ENCODE measurements around the gene ADAMTS6.
"Not testable (repeated sequence)": the region's sequence is repeated elsewhere in the genome, so short reads cannot be mapped to it uniquely, and the experiment has no call there.

The ADAMTS6 gene

GRCh38 chr5:65474130-65474711 lies 7.5 kb downstream of the ADAMTS6 start:
- DNase-seq, result no peak

- no peak for DNase-seq
Observed at GRCh38 chr5:65468633-65469032, 13.1 kb downstream of the ADAMTS6 start.

DNA sequence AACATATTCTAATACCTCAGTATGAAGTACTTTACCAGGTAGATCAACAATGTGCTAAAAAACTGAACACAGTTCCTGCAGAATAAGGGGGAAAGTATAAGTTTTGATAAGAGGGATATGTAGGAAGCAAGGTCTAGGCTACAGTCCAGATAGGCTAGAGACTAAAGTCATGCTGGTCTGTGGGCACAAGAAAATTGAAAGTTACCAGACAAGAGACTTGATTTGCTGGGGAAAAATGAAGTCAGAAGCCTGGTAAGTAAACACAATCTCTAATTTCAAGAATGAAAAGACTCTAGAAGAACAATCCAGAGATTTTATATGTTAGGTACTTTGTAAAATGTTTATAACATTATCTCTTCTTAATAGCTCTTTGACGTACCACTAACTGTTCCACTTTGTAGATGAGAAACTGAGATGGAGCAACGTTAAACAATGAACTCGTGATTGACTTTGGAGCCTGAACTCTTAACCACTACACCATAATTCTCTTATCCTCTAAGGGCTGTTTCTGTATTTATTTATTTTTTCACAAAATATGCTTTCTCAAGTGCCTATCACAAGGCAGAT lies 19.5 kb downstream of the ADAMTS6 start:
- no peak for DNase-seq

DNA sequence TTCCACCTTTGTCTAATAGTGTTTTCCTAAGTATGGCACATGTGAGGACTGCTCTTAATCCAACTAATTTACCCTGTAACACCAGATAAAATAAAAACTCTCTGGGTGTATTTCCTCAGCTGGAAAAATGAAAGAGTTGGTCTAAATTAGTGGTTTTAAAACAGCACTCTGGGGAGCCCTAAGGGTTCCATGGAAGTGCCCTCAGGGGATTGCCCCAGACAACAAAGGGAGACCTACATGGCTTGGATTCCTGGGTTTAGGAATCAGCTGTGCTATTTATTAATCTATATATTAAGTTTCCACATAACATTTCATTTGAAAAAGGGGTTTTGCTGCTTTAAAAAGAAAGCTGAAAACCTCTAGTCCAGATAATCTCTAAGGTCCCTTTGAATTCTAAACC lies 20.2 kb downstream of the ADAMTS6 start:
- DNase-seq, result no peak

- DNase-seq, result no peak
Observed at GRCh38 chr5:65459995-65460394, 21.7 kb downstream of the ADAMTS6 start.

GRCh38 chr5:65455064-65455463 lies 26.7 kb downstream of the ADAMTS6 start:
- no peak for DNase-seq

- DNase-seq, result no peak
Observed at GRCh38 chr5:65451436-65451835, 30.3 kb downstream of the ADAMTS6 start.

GRCh38 chr5:65446682-65447081 lies 35.0 kb downstream of the ADAMTS6 start:
- no peak for DNase-seq

DNA sequence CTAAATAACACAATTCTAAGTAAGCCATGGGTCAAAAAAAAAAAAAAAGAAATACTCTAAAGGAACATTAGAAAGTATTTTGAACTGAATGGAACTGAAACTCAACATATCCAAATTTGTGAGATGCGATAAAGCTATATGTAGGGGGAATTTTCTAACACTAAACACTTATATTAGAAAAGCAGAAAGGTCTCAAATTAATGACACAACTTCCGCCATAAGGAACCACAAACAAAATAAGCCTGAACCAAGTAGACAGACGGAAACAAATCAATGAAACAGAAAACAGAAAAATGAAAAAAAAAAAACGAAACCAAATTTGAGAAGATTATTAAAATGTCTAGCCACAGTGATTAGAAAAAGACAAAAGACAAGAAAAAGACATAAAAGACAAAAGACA lies 39.9 kb downstream of the ADAMTS6 start:
- no peak for DNase-seq

- no peak for DNase-seq
Observed at GRCh38 chr5:65440456-65440855, 41.3 kb downstream of the ADAMTS6 start.

DNA sequence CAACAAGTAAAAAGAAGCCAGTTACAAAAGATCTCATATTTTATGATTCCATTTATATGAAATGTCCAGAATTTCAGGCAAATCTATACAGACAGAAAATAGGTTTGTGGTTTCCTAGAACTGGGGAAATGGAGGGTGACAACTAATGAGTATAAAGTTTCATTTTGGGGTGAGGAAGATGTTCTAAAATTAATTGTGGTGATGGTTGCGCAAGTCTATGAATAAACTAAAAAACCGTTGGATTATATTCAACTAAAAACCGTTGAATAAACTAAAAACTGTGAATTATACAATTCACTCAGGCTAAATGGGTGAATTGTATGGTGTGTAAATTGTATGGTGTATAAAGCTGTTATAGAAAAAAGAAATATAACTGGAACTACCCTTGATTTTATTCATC lies 47.6 kb downstream of the ADAMTS6 start:
- no peak for DNase-seq

DNA sequence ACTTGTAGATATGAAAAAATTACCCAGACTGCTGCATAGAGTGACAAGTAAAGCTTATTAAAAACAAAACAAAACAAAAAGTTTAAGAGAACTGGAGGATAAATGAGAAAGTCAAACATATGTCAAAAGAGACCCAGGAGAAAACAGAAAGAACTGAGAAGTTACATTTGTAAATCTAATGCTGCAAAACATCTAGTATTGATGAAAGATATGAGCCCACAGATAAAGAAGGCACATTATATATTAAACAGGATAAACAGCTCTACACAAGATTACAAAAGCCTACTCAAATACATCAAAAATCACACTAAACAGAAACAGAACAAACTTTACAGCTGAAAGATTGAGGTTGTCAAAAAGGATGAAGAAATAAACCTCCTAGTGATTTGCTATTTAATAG lies 55.1 kb downstream of the ADAMTS6 start:
- no peak for DNase-seq

DNA sequence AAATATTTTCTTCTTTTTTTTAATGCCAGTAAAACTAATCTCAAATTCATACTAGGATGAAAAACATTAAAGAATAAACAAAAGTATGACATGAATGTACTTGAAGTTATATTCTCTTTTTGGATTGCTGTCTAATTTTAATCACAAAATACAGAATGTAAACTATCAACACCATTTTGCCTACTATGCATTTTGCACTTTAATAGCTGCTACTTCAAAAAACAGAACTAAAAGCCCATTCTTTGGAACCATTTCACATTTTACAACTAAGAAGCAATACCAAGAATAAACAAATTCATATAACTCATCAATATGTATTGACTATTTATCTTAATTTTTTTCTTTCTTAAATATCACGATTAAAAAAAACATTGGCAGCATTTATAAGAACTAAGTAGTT lies 58.1 kb downstream of the ADAMTS6 start:
- no peak for DNase-seq

- no peak for DNase-seq
Observed at GRCh38 chr5:65418661-65419060, 63.1 kb downstream of the ADAMTS6 start.

GRCh38 chr5:65413822-65414221 lies 67.9 kb downstream of the ADAMTS6 start:
- no peak for DNase-seq

DNA sequence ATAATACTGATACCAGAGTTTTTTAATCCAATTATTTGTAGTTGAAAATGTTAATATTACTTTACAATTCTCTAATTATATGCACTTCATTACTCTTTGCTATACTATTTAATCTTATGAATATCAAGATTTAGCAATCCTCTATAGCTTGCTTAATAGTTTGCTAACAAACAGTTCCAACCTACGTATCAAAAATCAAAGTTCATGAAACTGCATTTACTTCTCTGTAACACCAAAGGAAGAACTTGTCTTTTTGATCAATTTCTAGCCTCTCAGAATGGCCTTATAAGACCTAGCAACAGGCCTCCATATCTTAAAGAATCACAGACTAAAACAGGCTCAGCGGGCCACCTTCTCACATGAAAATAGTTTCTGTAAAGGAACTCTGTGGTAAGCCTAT lies 68.9 kb downstream of the ADAMTS6 start:
- no peak for DNase-seq

DNA sequence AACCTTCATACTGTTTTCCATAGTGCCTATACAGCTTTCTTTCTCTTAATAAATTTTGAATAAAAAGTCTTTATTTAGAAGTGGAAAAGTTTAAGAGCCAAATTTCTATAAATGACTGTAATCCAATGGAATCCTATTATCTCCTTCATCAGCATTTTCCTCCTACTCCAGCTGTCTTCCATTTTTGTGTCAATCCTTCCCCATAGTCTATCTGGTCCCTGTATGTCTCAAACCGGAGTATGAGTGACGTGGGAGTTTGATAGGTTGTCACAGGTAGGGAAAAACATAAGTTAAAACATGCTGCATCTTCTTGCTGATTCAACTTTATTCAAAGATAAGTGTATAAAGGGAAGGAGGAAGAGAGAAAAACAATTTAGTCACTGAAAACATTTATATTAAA lies 70.4 kb downstream of the ADAMTS6 start:
- DNase-seq, result no peak

GRCh38 chr5:65395526-65396155 lies 86.1 kb downstream of the ADAMTS6 start:
- no peak for DNase-seq

DNA sequence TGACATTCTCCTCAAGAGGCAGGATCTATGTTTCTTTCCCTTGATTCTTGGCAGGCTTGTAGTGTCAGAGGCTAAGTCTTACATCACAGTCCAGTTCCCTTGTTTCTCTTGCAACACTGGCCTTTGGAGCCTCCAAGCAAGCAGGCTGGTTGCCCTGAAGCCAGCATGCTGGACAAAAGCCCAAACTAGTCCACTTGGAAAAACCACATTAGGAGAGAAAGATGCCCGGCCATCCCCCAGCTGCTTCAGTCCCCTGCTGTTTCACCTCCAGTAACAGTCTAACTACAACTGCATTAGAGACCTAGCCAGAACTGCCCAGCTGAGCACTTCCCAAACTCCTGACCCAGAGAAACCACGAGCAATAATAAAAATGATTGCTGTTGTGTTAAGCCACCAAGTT lies 87.6 kb downstream of the ADAMTS6 start:
- DNase-seq, result no peak

GRCh38 chr5:65391591-65391990 lies 90.1 kb downstream of the ADAMTS6 start:
- DNase-seq, result no peak

GRCh38 chr5:65390208-65390607 lies 91.5 kb downstream of the ADAMTS6 start:
- no peak for DNase-seq

DNA sequence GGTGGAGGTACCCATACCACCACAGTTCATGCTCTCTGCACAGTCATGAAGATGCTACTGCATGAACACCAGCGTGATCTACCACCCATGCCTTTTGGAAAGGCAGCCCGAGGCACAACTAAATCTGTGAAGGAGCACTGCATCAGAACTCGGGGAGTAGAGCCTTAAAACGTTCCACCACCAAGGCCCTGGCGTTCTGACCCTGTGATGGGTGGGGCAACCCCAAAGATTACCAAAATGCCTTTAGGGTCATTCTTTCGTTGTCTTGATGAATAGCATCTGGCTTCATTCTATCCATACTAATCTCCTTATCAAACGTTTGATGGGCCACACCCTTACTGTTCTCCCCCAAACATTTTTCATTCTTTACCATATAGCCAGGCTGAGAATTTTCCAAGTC lies 97.9 kb downstream of the ADAMTS6 start:
- no peak for DNase-seq

DNA sequence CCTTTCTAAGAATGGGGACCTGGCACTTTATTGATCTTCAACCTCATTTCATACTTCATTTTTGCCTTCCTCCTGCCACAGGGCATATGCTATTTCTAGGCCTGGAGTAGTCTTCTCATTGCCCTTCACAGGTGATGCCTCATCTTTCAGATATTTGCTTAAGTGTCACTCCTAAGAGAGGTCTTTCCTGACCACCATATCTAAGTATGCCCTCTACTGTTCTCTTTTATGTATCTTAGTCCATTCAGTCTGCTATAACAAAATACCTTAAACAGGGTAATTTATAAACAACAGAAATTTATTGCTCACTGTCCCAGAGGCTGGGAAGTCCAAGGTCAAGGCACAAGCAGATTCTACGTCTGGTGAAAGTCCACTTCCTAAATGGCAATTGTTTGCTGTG lies 99.1 kb downstream of the ADAMTS6 start:
- no peak for DNase-seq

DNA sequence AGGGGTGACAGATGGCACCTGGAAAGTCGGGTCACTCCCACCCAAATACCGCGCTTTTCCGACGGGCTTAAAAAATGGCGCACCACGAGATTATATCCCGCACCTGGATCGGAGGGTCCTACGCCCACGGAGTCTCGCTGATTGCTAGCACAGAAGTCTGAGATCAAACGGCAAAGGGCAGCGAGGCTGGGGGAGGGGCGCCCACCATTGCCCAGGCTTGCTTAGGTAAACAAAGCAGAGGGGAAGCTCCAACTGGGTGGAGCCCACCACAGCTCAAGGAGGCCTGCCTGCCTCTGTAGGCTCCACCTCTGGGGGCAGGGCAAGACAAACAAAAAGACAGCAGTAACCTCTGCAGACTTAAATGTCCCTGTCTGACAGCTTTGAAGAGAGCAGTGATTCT lies 111.2 kb downstream of the ADAMTS6 start:
- not testable (repeated sequence) for DNase-seq

GRCh38 chr5:65366655-65367054 lies 115.1 kb downstream of the ADAMTS6 start:
- no peak for DNase-seq
